GM23338 (cell line): Measurements from ENCODE around the gene SUMO4.

Experiments used
- CTCF ChIP-seq, 2 experiments: fragments of 200-600 bp in 1 of 2; sonication (generic) in 1 of 2; conservative IDR thresholded peaks; 2 replicates each; pipeline versions ENCODE4 v1.5.1 to v1.6.1; 2016 to 2017; ENCODE audit warnings: antibody characterized with exemption in 2 of 2, low read depth in 2 of 2, mild to moderate bottlenecking in 2 of 2, moderate library complexity in 1 of 2
- ETS1 ChIP-seq: IDR thresholded peaks from 2 replicates; pipeline ENCODE4 v1.6.1; 2016; ENCODE audit warnings: antibody characterized with exemption
- EZH2 ChIP-seq: fragments of 200-600 bp; sonication (generic); IDR thresholded peaks from one replicate; pipeline ENCODE4 v1.8.0; 2017; ENCODE audit warnings: antibody characterized with exemption, mild to moderate bottlenecking, low read depth; ENCODE audit not compliant: unreplicated experiment
- EZH2phosphoT487 ChIP-seq: fragments of 200-600 bp; sonication (generic); IDR thresholded peaks from one replicate; pipeline ENCODE4 v1.8.1; 2018; ENCODE audit warnings: antibody characterized with exemption; ENCODE audit not compliant: unreplicated experiment
- JUNB ChIP-seq: IDR thresholded peaks from one replicate; pipeline ENCODE4 v1.6.1; 2016; ENCODE audit warnings: antibody characterized with exemption; ENCODE audit not compliant: unreplicated experiment
- NANOG ChIP-seq: IDR thresholded peaks from 2 replicates; pipeline ENCODE4 v1.6.1; 2016; ENCODE audit warnings: antibody characterized with exemption, borderline replicate concordance
- POLR2AphosphoS5 ChIP-seq: IDR thresholded peaks from 2 replicates; pipeline ENCODE4 v1.6.1; 2016; ENCODE audit warnings: antibody characterized with exemption, low read depth
- REST ChIP-seq: IDR thresholded peaks from one replicate; pipeline ENCODE4 v1.6.1; 2018; ENCODE audit warnings: antibody characterized with exemption; ENCODE audit not compliant: unreplicated experiment
- ZNF331 ChIP-seq: fragments of 250-450 bp; sonication (Bioruptor Pico); IDR thresholded peaks from 2 replicates; pipeline ENCODE4 v1.5.0; 2020; ENCODE audit warnings: low read depth, mild to moderate bottlenecking, moderate library complexity

GRCh38 chr6:149409617-149410016, 9.6 kb downstream of the SUMO4 start:
- TF ChIP-seq CTCF (conservative IDR thresholded peaks at IDR 0.05; ENCODE audit: low read depth in 2 of 2) (no peak), NANOG (no peak), EZH2 (no peak), POLR2AphosphoS5 (no peak), REST (no peak), EZH2phosphoT487 (no peak), JUNB (no peak), ETS1 (no peak), ZNF331 (no peak)
